Endothelial cell of umbilical vein (primary cell): ENCODE results near the gene PSKH1. TPM values are rescaled to one million over a fixed set of nuclear protein-coding genes. Genes with fewer than 3 reads are reported as not detected.

ENCODE experiments used
- BruUV-seq: library from RNA; stranded (reverse); fragments of 400-500 nt; replicated peaks from 2 replicates; lab custom pipeline; 2021; lab: Mats Ljungman, UMichigan
- CTCF ChIA-PET: fragments of 300-600, 350-600 bp; sonication (Branson Sonifier 250); formaldehyde crosslinking; loops from one replicate; lab custom pipeline; 2021; ENCODE audit warnings: antibody characterized with exemption, inconsistent platforms; lab: Charles Lee
- POLR2A ChIA-PET: fragments of 300-600, 350-600 bp; sonication (Branson Sonifier 250); formaldehyde crosslinking; loops from one replicate; lab custom pipeline; 2021; ENCODE audit warnings: antibody characterized with exemption, inconsistent platforms; lab: Charles Lee
- DNase-seq: peaks from one replicate; pipeline ENCODE4 v3.0.0-alpha.2; 2011; ENCODE audit warnings: low read depth, low spot score
- FAIRE-seq: peaks from 2 replicates; lab custom pipeline; 2011; peaks lifted over from hg19 to GRCh38; lab: Jason Lieb, UNC
- H2AFZ ChIP-seq: 2 replicates; pipeline ENCODE4 v1.6.0; 2012; ENCODE audit warnings: low read depth, low read length, control low read depth, inconsistent platforms
- H3K27ac ChIP-seq: 2 replicates; pipeline ENCODE4 v1.5.1; 2011; ENCODE audit warnings: low read depth, mild to moderate bottlenecking, control low read depth, low read length, moderate library complexity; ENCODE audit not compliant: insufficient read depth
- H3K27me3 ChIP-seq, 2 experiments: 2 replicates each; pipeline versions ENCODE4 v1.6.0 to v1.6.1; 2011; ENCODE audit warnings: low read length in 2 of 2, mixed read lengths in 1 of 2; ENCODE audit not compliant: control insufficient read depth in 2 of 2, insufficient read depth in 2 of 2
- H3K36me3 ChIP-seq, 2 experiments: 2 replicates in 1 of 2; 3 replicates in 1 of 2; pipeline ENCODE4 v1.5.1; 2011; ENCODE audit warnings: low read length in 2 of 2, mild to moderate bottlenecking in 1 of 2, moderate library complexity in 1 of 2; ENCODE audit not compliant: control insufficient read depth in 2 of 2, insufficient read depth in 2 of 2; ENCODE audit errors: extremely low read depth in 1 of 2
- H3K4me1 ChIP-seq: 3 replicates; pipeline ENCODE4 v1.5.1; 2011; ENCODE audit warnings: mild to moderate bottlenecking, low read length; ENCODE audit not compliant: control insufficient read depth, insufficient read depth; ENCODE audit errors: extremely low read depth
- H3K4me2 ChIP-seq: 2 replicates; pipeline ENCODE4 v1.6.1; 2011; ENCODE audit warnings: low read length, control low read depth, mixed read lengths; ENCODE audit not compliant: insufficient read depth
- H3K4me3 ChIP-seq, 3 experiments: fragments of 200-600 bp in 1 of 3; sonication (generic), shearing (Covaris generic) in 1 of 3; replicated peaks in 1 of 3; 2 replicates each; pipeline ENCODE4 v1.5.1; 2011 to 2016; ENCODE audit warnings: control low read depth in 3 of 3, low read length in 3 of 3, mild to moderate bottlenecking in 2 of 3, inconsistent platforms in 1 of 3, low read depth in 1 of 3, moderate library complexity in 1 of 3; ENCODE audit not compliant: insufficient read depth in 1 of 3
- H3K79me2 ChIP-seq: 2 replicates; pipeline ENCODE4 v1.6.0; 2012; ENCODE audit warnings: low read length, inconsistent platforms; ENCODE audit not compliant: control insufficient read depth, insufficient read depth
- H3K9ac ChIP-seq: replicated peaks from 2 replicates; pipeline ENCODE3; 2011; ENCODE audit warnings: low read length, control low read depth; ENCODE audit not compliant: insufficient read depth; ENCODE audit errors: extremely low read depth
- H3K9me1 ChIP-seq: replicated peaks from 3 replicates; pipeline ENCODE4 v1.6.0; 2011; ENCODE audit warnings: mild to moderate bottlenecking, low read length; ENCODE audit not compliant: control insufficient read depth, insufficient read depth; ENCODE audit errors: extremely low read depth
- H3K9me3 ChIP-seq: replicated peaks from 2 replicates; pipeline ENCODE4 v1.5.1; 2012; ENCODE audit warnings: low read length, inconsistent platforms; ENCODE audit not compliant: control insufficient read depth, insufficient read depth
- H4K20me1 ChIP-seq: replicated peaks from 2 replicates; pipeline ENCODE3; 2011; ENCODE audit warnings: mild to moderate bottlenecking, low read length; ENCODE audit not compliant: control insufficient read depth, insufficient read depth; ENCODE audit errors: extremely low read depth
- EZH2 ChIP-seq: IDR thresholded peaks from 2 replicates; pipeline ENCODE4 v1.6.1; 2012; ENCODE audit warnings: borderline replicate concordance, low read depth, mild to moderate bottlenecking, moderate library complexity, low read length, inconsistent platforms; ENCODE audit not compliant: severe bottlenecking
- FOS ChIP-seq: IDR thresholded peaks from 2 replicates; pipeline ENCODE4 v1.6.1; 2011; ENCODE audit warnings: mild to moderate bottlenecking, low read length, moderate library complexity, borderline replicate concordance; ENCODE audit not compliant: insufficient read depth
- GATA2 ChIP-seq: IDR thresholded peaks from 2 replicates; pipeline ENCODE4 v1.7.0; 2011; ENCODE audit warnings: low read depth, mild to moderate bottlenecking, moderate library complexity, mixed read lengths, low read length; ENCODE audit not compliant: insufficient read length, insufficient read depth
- JUN ChIP-seq: IDR thresholded peaks from 2 replicates; pipeline ENCODE4 v1.6.1; 2011; ENCODE audit warnings: borderline replicate concordance, low read depth; ENCODE audit not compliant: insufficient read length, insufficient read depth
- MYC ChIP-seq: IDR thresholded peaks from one replicate; pipeline ENCODE4 v1.6.1; 2011; ENCODE audit warnings: mild to moderate bottlenecking, low read depth, low read length
- POLR2A ChIP-seq: IDR thresholded peaks from 2 replicates; pipeline ENCODE4 v1.6.1; 2012; ENCODE audit warnings: low read depth, mild to moderate bottlenecking, control low read depth, low read length
- POLR2AphosphoS5 ChIP-seq: IDR thresholded peaks from 2 replicates; pipeline ENCODE4 v1.6.1; 2012; ENCODE audit warnings: low read depth, mild to moderate bottlenecking, control low read depth, low read length, moderate library complexity; ENCODE audit not compliant: insufficient read depth
- dilution Hi-C: fragments of 300-500 bp; cut with MboI; formaldehyde crosslinking; loops from one replicate; pipeline ENCODE4 v1.15.0; 2019; ENCODE audit warnings: low sequenced_read_pairs; ENCODE audit not compliant: extremely low pct_ligation_motif_present
- intact Hi-C: fragments of 100-400 bp; cut with micrococcal nuclease; formaldehyde crosslinking; loops from one replicate; pipeline ENCODE4 v1.10.0; 2022
- polyA plus RNA-seq, 4 experiments: library from polyadenylated mRNA; depleted of rRNA in 3 of 4; stranded (reverse) in 3 of 4; unstranded in 1 of 4; fragments of >200 nt; gene quantifications; 2 replicates each; pipeline versions ENCODE4 v1.2.1 to v1.2.3, GENCODE V29; 2011 to 2012; ENCODE audit warnings: missing spikeins in 1 of 4
- total RNA-seq: library from RNA; stranded (reverse); gene quantifications from 2 replicates; pipeline ENCODE4 v1.2.3, GENCODE V29; 2021
- TF ChIP-seq, protein P1 (sequence below), 2 donors: IDR thresholded peaks; 1 replicate in 1 of 2; 2 replicates in 1 of 2; pipeline ENCODE4 v1.5.1; 2011; ENCODE audit warnings: low read length in 2 of 2, mild to moderate bottlenecking in 2 of 2, moderate library complexity in 2 of 2, control low read depth in 1 of 2, inconsistent platforms in 1 of 2, low read depth in 1 of 2; ENCODE audit not compliant: insufficient read depth in 1 of 2; ENCODE audit errors: extremely low read depth in 1 of 2
- TF ChIP-seq, protein P2 (sequence below): IDR thresholded peaks from 2 replicates; pipeline ENCODE4 v1.6.1; 2011; ENCODE audit not compliant: insufficient read depth, insufficient read length

Gene PSKH1
- total and polyA plus RNA-seq, 2 donors (not counting 3 experiments of a cell fraction or from before 2014, with no cell fraction given): 25.9 to 42.6 TPM

DNA sequence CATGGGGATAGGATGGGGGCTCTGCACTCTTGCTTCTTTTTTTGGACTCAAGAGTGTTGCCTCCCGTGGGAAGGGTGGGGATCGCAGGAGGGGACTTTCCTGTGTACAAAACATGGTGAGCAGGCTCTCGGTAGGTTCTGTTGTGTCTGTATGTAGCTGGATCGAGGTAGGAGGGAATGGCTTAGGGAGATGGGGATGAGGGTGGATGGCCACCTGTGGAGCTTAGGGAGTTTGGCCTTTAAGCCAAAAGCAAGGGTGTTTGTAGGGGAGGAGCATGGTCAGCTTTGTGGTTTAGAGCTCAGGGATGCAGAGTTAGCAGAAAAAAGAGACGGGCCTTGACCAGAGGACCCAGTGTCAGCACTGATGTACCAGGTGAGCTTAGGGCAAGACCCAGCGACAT is 31.2 kb upstream of the PSKH1 start:
- no peak overlapping the region for H2AFZ ChIP-seq
- FAIRE-seq (no peak), DNase-seq (no peak)
- BruUV-seq: no TSS peak
- H3K9ac ChIP-seq: no peak overlapping the region
- H3K4me2 ChIP-seq: no peak overlapping the region
- TF ChIP-seq EZH2 (no peak), MYC (no peak), GATA2 (no peak), FOS (no peak), JUN (no peak), POLR2AphosphoS5 (no peak), POLR2A (no peak)
- TF ChIP-seq, protein P1, sequence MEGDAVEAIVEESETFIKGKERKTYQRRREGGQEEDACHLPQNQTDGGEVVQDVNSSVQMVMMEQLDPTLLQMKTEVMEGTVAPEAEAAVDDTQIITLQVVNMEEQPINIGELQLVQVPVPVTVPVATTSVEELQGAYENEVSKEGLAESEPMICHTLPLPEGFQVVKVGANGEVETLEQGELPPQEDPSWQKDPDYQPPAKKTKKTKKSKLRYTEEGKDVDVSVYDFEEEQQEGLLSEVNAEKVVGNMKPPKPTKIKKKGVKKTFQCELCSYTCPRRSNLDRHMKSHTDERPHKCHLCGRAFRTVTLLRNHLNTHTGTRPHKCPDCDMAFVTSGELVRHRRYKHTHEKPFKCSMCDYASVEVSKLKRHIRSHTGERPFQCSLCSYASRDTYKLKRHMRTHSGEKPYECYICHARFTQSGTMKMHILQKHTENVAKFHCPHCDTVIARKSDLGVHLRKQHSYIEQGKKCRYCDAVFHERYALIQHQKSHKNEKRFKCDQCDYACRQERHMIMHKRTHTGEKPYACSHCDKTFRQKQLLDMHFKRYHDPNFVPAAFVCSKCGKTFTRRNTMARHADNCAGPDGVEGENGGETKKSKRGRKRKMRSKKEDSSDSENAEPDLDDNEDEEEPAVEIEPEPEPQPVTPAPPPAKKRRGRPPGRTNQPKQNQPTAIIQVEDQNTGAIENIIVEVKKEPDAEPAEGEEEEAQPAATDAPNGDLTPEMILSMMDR (IDR thresholded peaks at IDR 0.05; ENCODE audit: extremely low read depth in 1 of 2, insufficient read depth in 1 of 2, low read depth in 1 of 2, low read length in 2 of 2): no peak
- TF ChIP-seq, protein P2, sequence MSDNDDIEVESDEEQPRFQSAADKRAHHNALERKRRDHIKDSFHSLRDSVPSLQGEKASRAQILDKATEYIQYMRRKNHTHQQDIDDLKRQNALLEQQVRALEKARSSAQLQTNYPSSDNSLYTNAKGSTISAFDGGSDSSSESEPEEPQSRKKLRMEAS: no peak
- dilution Hi-C loops: no loop called here
- no peak overlapping the region for H3K4me3 ChIP-seq
- CTCF ChIA-PET: interaction anchor here (0.8 to 4.5 kb wide), 4 partner anchors 14 to 194 kb away, joined by 3 to 64 read pairs (median 4); partner anchors contain the start of gene CENPT
- intact Hi-C loops: no loop called here
- no peaks in the 10 kb centered on the region for H3K9me3 ChIP-seq
- H3K9me1 ChIP-seq: no peaks in the 10 kb centered on the region
- peaks cover 2% of the 10 kb centered on the region for H4K20me1 ChIP-seq
- POLR2A ChIA-PET: interaction anchor here (0.8 kb wide), 1 partner anchor 32 kb away, joined by 4 read pairs; the partner anchor contains the start of gene PSKH1
- no peaks in the 10 kb centered on the region for H3K27me3 ChIP-seq
- peaks cover 2 to 34% of the 10 kb centered on the region in 2 experiments for H3K36me3 ChIP-seq
- H3K4me1 ChIP-seq: peaks cover 9% of the 10 kb centered on the region
- H3K27ac ChIP-seq: no peak overlapping the region
- H3K79me2 ChIP-seq: peaks cover 79% of the 10 kb centered on the region
